ENCODE data around the gene FLT3.
A peak's percentile ranks its signal among the peaks of the same experiment; 100 is the strongest.
"Not testable (repeated sequence)": the region's sequence is repeated elsewhere in the genome, so short reads cannot be mapped to it uniquely, and the experiment has no call there.

Gene FLT3

GRCh38 chr13:28092431-28092830 is 7.9 kb downstream of the FLT3 start:
- no peak overlapping the region for H3K27ac ChIP-seq (replicated peaks)
- H3K27me3 ChIP-seq (ENCODE audit: insufficient read depth, poor library complexity, severe bottlenecking), result no peaks in the 10 kb centered on the region
- TF ChIP-seq CTCF (IDR thresholded peaks at IDR 0.05; ENCODE audit: insufficient read depth, low read length) (no peak), POLR2AphosphoS5 (IDR thresholded peaks at IDR 0.05; ENCODE audit: low read depth) (no peak), SPI1 (IDR thresholded peaks at IDR 0.05; ENCODE audit: borderline replicate concordance, low read depth) (no peak), GABPA (IDR thresholded peaks at IDR 0.05; ENCODE audit: low read depth) (no peak), REST (IDR thresholded peaks at IDR 0.05; ENCODE audit: insufficient replicate concordance, low read depth) (no peak)
- no peak overlapping the region for H3K4me3 ChIP-seq (replicated peaks; ENCODE audit: insufficient read depth, low read length)
- no peak for DNase-seq (ENCODE audit: low read depth in 1 of 2, low spot score in 1 of 2)

GRCh38 chr13:28089065-28089464 is 11.3 kb downstream of the FLT3 start:
- Histone ChIP-seq H3K4me3 (replicated peaks; ENCODE audit: insufficient read depth, low read length) (no peak overlapping the region), H3K27ac (replicated peaks) (no peak overlapping the region), H3K27me3 (ENCODE audit: insufficient read depth, poor library complexity, severe bottlenecking) (no peaks in the 10 kb centered on the region)
- DNase-seq (ENCODE audit: low read depth in 1 of 2, low spot score in 1 of 2), result no peak
- no peak for TF ChIP-seq POLR2AphosphoS5 (IDR thresholded peaks at IDR 0.05; ENCODE audit: low read depth)
- TF ChIP-seq SPI1 (IDR thresholded peaks at IDR 0.05; ENCODE audit: borderline replicate concordance, low read depth), result no peak
- no peak for TF ChIP-seq REST (IDR thresholded peaks at IDR 0.05; ENCODE audit: insufficient replicate concordance, low read depth)
- no peak for TF ChIP-seq GABPA (IDR thresholded peaks at IDR 0.05; ENCODE audit: low read depth)
- no peak for TF ChIP-seq CTCF (IDR thresholded peaks at IDR 0.05; ENCODE audit: insufficient read depth, low read length)

- H3K27me3 ChIP-seq (ENCODE audit: insufficient read depth, poor library complexity, severe bottlenecking); H3K27ac ChIP-seq (replicated peaks); DNase-seq (ENCODE audit: low read depth in 1 of 2, low spot score in 1 of 2); H3K4me3 ChIP-seq (replicated peaks; ENCODE audit: insufficient read depth, low read length): not testable (repeated sequence)
Observed at GRCh38 chr13:28077820-28078219, 22.6 kb downstream of the FLT3 start.

- H3K27ac ChIP-seq (replicated peaks), result peak overlapping the region; percentile 32
- DNase-seq (ENCODE audit: low read depth in 1 of 2, low spot score in 1 of 2), result peak in 1 of 2 experiments; percentile 49
Observed at GRCh38 chr13:28077231-28077630, 23.1 kb downstream of the FLT3 start.

More at GRCh38 chr13:28077231-28077630, 23.1 kb downstream of the FLT3 start:
- H3K4me3 ChIP-seq (replicated peaks; ENCODE audit: insufficient read depth, low read length), result no peak overlapping the region
- no peak for TF ChIP-seq REST (IDR thresholded peaks at IDR 0.05; ENCODE audit: insufficient replicate concordance, low read depth)
- TF ChIP-seq POLR2AphosphoS5 (IDR thresholded peaks at IDR 0.05; ENCODE audit: low read depth), result no peak
- TF ChIP-seq SPI1 (IDR thresholded peaks at IDR 0.05; ENCODE audit: borderline replicate concordance, low read depth), result peak; percentile 67
- TF ChIP-seq CTCF (IDR thresholded peaks at IDR 0.05; ENCODE audit: insufficient read depth, low read length), result no peak
- H3K27me3 ChIP-seq (ENCODE audit: insufficient read depth, poor library complexity, severe bottlenecking), result no peaks in the 10 kb centered on the region

Measured in HL-60 (cell line).